GM12872 (cell line): Measurements from ENCODE around the gene LRRC72.

Experiments used
- TF ChIP-seq, protein P1 (sequence below): IDR thresholded peaks from 3 replicates; pipeline ENCODE4 v1.5.1; 2011; ENCODE audit warnings: low read depth, mild to moderate bottlenecking, low read length, moderate library complexity; ENCODE audit not compliant: insufficient read depth

The LRRC72 gene

DNA sequence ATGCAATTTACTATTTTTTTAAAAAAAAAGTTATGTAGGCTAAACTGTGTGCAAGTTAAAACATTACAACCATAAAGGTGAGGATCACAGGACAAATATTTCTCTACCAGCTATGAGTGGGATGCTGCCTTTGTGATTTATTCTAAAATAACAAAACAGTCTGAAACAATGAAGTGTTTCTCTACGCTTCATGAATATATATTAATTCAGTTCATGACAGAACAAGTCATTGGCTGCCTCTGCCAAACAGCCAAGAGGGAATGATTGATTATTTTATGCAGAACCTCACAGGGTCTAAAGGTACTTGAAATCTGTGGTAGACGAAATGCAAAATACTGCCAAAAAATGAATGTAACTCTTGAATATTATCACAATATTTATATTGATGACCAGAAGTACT, 32.1 kb upstream of the LRRC72 start:
- TF ChIP-seq, protein P1, sequence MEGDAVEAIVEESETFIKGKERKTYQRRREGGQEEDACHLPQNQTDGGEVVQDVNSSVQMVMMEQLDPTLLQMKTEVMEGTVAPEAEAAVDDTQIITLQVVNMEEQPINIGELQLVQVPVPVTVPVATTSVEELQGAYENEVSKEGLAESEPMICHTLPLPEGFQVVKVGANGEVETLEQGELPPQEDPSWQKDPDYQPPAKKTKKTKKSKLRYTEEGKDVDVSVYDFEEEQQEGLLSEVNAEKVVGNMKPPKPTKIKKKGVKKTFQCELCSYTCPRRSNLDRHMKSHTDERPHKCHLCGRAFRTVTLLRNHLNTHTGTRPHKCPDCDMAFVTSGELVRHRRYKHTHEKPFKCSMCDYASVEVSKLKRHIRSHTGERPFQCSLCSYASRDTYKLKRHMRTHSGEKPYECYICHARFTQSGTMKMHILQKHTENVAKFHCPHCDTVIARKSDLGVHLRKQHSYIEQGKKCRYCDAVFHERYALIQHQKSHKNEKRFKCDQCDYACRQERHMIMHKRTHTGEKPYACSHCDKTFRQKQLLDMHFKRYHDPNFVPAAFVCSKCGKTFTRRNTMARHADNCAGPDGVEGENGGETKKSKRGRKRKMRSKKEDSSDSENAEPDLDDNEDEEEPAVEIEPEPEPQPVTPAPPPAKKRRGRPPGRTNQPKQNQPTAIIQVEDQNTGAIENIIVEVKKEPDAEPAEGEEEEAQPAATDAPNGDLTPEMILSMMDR, result no peak

DNA sequence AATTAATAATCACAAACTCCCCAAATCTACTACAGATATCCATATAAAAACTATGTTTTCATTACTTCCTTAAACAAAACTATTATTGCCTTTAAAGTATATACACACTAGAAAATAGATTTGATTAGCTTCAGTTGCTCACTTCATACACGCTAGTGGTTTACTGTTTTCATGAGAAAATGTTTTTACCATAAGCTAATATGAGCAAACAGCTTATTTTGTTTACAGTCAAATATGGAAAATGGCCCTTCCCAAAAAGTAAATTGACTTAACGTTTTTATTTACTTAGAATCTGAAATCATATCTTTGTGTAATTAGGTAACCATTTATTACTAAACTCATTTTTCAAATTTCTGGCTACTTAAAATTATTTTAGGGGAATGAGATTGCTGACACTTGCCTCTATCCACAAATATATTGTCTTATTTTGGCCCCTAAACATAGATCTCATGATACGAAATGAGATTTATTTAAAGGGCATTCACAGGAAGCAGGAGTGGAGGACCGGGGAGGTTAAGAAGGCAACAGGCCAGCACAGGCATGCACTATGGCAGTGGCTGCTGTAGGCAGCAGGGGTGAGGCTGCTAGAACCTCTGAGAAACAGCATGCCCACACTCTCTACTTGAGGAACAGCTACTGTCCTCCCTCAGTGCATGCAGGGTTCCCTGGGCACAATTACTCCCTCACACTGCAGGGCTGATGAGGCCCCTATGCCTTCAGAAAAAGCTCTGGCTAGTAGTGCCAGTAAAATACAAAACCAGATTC, 31.5 kb upstream of the LRRC72 start:
- TF ChIP-seq, protein P1, result no peak

DNA sequence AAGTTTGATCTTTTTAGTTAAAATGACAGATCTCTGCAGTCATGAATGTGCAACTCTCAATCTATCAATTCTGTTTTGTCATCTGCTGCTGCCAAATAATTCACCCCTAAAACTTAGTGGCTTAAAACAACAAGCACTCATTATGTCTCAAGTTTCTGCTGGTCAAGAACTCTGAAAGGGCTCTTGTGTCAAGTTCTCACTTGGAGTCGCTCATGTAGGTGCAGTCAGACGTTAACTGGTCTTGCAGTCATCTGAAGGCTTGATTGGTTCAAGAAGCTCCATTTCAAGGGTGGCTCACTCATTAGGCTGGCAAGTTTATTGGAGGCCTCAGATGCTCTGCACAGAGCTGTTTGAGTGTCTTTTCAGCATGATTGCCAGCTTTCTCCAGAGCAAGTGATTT, 28.5 kb upstream of the LRRC72 start:
- TF ChIP-seq, protein P1, result no peak

DNA sequence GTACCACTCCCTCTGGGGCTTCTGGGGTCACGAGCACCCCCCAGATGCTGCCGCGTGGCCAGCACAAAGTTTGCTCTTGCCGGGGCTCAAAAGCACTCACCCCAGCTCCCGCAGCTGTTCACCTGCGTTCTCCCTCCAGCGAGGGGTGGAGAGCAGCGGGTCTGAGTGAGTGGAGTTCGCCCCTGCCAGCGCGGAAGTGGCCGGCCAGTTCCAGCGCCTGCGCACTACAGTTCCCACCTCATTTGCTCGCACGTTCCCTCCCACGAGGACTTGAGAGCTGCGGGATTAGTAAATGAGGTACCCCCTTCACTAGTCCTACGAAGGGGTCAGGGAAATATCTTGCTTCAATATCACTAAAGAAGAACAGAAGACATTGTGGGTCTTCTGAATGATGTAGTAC, 24.3 kb upstream of the LRRC72 start:
- TF ChIP-seq, protein P1, result no peak

DNA sequence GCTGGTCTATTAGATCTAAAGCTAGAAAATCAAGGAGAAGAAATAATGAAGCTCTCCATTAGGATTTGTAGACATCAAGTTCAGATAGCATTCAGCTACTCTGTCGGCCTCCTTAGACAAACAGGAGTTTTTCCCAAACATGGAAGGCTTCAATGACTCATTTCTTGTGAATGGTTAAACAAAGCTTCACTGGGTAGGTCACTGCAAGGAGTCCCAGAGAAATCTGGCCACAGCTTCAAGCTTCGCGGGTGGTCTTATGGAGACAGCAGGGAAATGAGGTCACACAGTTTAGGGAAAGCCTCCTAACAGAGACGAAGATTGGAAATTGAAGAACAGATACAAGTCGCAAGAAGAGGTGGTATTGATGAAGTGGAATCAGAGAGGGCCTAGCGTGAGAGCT, 22.6 kb upstream of the LRRC72 start:
- TF ChIP-seq, protein P1, result no peak

DNA sequence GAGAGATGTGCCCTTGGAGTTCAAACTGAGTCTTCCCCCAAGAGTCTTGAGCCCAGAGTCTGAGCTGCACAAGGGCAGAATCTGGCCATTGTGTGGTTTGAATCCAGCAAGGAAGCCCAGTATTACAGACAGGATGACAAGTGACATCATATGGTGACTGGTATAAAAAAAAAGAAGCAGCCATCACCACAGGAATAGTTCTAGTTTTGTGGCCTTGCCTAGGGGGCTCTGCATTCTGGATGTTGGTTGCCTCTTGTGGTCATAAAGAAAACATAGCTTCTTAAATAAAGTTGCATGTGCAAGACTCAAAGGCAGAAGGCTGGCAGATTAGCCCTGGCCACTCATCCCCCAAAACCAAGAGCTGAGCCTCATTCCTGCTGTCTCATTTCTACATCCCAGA, 16.8 kb upstream of the LRRC72 start:
- TF ChIP-seq, protein P1, result no peak

DNA sequence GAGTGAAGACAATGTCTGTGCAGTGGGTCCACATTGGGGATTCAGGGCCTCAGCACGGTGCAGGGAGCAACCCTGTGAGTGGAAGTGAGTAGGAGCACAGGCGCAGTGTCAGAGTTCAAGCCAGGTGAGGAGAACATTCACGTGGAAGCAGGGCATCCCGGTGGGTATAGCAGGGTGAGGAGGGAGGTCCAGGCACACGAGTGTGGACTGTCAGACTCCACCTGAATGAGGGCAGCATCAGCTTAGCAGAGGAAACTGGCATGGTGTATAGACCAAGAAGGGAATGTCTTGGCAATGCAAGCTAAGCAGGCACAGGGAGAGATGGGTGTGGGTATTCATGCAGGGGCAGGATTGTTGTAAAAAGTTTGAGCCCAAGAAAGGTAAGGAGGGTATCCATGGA, 15.3 kb upstream of the LRRC72 start:
- TF ChIP-seq, protein P1, result no peak
